Natural killer cell (primary cell): ENCODE measurements around the gene DDR1. TPM values are rescaled to one million over a fixed set of nuclear protein-coding genes. Genes with fewer than 3 reads are reported as not detected.

Experiments
- ATAC-seq, 3 donors: fragments of 150-1000 bp in 2 of 3; fragments of 200-7000 bp in 1 of 3; cut with Tn5 transposase; 1 replicate in 1 of 3; 2 replicates in 2 of 3; pipeline ENCODE4 v1.10.0; 2021; ENCODE audit warnings: mild to moderate bottlenecking in 2 of 3, moderate library complexity in 2 of 3
- DNase-seq, 2 donors: peaks; one replicate each; pipeline versions ENCODE4 v3.0.0 to v3.0.0-alpha.2; 2013 to 2021; ENCODE audit warnings: mixed read lengths in 1 of 2
- H3K27ac ChIP-seq: one replicate; pipeline ENCODE4 v1.5.1; 2013; ENCODE audit warnings: mild to moderate bottlenecking, low read length
- H3K27me3 ChIP-seq: one replicate; pipeline ENCODE4 v1.6.1; 2013; ENCODE audit warnings: low read length; ENCODE audit not compliant: control insufficient read depth, insufficient read depth
- H3K36me3 ChIP-seq: one replicate; pipeline ENCODE4 v1.6.1; 2013; ENCODE audit warnings: low read length; ENCODE audit not compliant: control insufficient read depth, insufficient read depth
- H3K4me1 ChIP-seq: one replicate; pipeline ENCODE4 v1.6.1; 2013; ENCODE audit warnings: low read length; ENCODE audit not compliant: control insufficient read depth, insufficient read depth
- H3K4me3 ChIP-seq: one replicate; pipeline ENCODE4 v1.5.1; 2013; ENCODE audit warnings: low read length
- H3K9me3 ChIP-seq: one replicate; pipeline ENCODE4 v1.6.1; 2013; ENCODE audit warnings: low read length; ENCODE audit not compliant: control insufficient read depth, insufficient read depth
- H3K27ac Mint-ChIP-seq, 2 donors: one replicate each; pipeline ENCODE4 v1.8.0; 2022; ENCODE audit warnings: mild to moderate bottlenecking in 2 of 2, mixed read lengths in 2 of 2, moderate library complexity in 1 of 2
- H3K27me3 Mint-ChIP-seq, 2 donors: one replicate each; pipeline ENCODE4 v1.8.0; 2022; ENCODE audit warnings: low read depth in 2 of 2, mixed read lengths in 2 of 2
- H3K36me3 Mint-ChIP-seq: one replicate; pipeline ENCODE4 v1.8.0; 2022; ENCODE audit warnings: mixed read lengths
- H3K4me1 Mint-ChIP-seq, 2 donors: one replicate each; pipeline ENCODE4 v1.8.0; 2022; ENCODE audit warnings: mixed read lengths in 2 of 2
- H3K4me3 Mint-ChIP-seq: one replicate; pipeline ENCODE4 v1.8.0; 2022; ENCODE audit warnings: mild to moderate bottlenecking, moderate library complexity, mixed read lengths
- H3K9me3 Mint-ChIP-seq, 2 donors: one replicate each; pipeline ENCODE4 v1.8.0; 2022; ENCODE audit warnings: mixed read lengths in 2 of 2
- WGBS: methylation state at CpG from one replicate; pipeline ENCODE4 v1.1.7; 2013; ENCODE audit warnings: missing lambda C conversion rate; ENCODE audit not compliant: insufficient coverage; 5-methylcytosine and 5-hydroxymethylcytosine counted together
- intact Hi-C: fragments of 100-400 bp; cut with micrococcal nuclease; formaldehyde crosslinking; loops from one replicate; pipeline ENCODE4 v1.14.2; 2022
- total RNA-seq, 4 donors: library from RNA; stranded (reverse); fragments of 120-200 nt in 1 of 4; gene quantifications; one replicate each; pipeline versions ENCODE4 v1.2.3 to v1.2.4, GENCODE V29; 2013 to 2022
- TF ChIP-seq, protein P1 (sequence below): fragments of 200-600 bp; IDR thresholded peaks from one replicate; pipeline ENCODE4 v1.8.0; 2022; ENCODE audit warnings: antibody characterized with exemption

Gene DDR1
- total RNA-seq, 3 donors from 2014 or later (not counting 1 experiment from before 2014, with no cell fraction given), result 2.6 to 7.4 (median 5.2) TPM

DNA sequence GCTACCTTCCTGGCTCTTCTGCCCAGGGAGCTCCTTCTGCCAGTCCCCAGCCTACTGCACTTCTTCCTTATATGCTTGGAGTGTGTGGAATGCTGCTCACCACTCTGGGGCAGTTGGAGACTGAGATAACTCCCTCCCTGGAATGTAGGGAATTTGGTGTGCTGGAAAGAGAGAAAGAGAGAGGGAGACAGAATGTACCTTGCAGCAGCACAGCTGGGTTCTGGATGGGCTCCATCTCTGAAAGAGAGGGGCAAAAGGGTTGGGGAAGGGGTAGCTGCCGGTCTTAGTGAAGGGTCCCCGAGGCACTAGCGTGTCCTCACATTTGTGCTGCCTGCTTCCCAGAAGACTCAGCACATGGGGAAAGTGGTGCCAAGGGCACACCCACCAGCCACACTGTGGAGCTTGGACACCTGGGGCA is 40.2 kb upstream of the DDR1 start:
- H3K4me1 Mint-ChIP-seq, result peaks cover 21 to 34% of the 10 kb centered on the region in 2 donors
- H3K36me3 ChIP-seq, result no peaks in the 10 kb centered on the region
- H3K36me3 Mint-ChIP-seq, result no peaks in the 10 kb centered on the region
- H3K4me3 Mint-ChIP-seq, result no peak overlapping the region
- peaks cover 8 to 20% of the 10 kb centered on the region in 2 donors for H3K27me3 Mint-ChIP-seq
- no peak for DNase-seq
- peaks cover 6% of the 10 kb centered on the region for H3K27me3 ChIP-seq
- H3K4me3 ChIP-seq, result no peak overlapping the region
- no peaks in the 10 kb centered on the region for H3K9me3 ChIP-seq
- H3K27ac Mint-ChIP-seq, result no peak overlapping the region
- no peaks in the 10 kb centered on the region for H3K9me3 Mint-ChIP-seq
- TF ChIP-seq, protein P1, sequence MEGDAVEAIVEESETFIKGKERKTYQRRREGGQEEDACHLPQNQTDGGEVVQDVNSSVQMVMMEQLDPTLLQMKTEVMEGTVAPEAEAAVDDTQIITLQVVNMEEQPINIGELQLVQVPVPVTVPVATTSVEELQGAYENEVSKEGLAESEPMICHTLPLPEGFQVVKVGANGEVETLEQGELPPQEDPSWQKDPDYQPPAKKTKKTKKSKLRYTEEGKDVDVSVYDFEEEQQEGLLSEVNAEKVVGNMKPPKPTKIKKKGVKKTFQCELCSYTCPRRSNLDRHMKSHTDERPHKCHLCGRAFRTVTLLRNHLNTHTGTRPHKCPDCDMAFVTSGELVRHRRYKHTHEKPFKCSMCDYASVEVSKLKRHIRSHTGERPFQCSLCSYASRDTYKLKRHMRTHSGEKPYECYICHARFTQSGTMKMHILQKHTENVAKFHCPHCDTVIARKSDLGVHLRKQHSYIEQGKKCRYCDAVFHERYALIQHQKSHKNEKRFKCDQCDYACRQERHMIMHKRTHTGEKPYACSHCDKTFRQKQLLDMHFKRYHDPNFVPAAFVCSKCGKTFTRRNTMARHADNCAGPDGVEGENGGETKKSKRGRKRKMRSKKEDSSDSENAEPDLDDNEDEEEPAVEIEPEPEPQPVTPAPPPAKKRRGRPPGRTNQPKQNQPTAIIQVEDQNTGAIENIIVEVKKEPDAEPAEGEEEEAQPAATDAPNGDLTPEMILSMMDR, result no peak
- H3K4me1 ChIP-seq, result peaks cover 42% of the 10 kb centered on the region
- no peak overlapping the region for H3K27ac ChIP-seq
- WGBS, result 98% methylated on average over 3 of the region's 3 CpGs
- intact Hi-C loops, result no loop called here
- no peak for ATAC-seq

DNA sequence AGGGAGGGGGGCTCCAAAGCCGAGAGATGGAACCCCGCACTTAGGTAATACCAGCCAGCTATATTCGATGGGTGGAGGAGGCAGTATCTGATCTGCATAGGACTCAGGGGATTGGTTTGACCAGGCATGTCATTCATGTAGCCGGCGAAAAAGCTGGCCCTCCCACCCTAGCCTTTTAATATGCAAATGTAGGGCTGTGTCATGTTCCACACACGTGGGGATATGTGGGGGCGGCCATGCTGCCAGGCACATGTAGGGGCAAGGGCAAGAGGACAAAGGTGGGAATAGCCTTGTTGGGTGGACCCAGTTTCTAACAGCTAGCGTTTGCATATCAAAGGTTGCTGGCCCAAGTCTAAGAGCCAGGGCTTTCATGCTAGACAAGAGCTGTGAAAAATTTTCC is 39.1 kb upstream of the DDR1 start:
- 88% methylated on average over 8 of the region's 8 CpGs for WGBS
- Mint-ChIP-seq H3K4me1 (peaks cover 21 to 34% of the 10 kb centered on the region in 2 donors), H3K9me3 (no peaks in the 10 kb centered on the region), H3K4me3 (no peak overlapping the region), H3K27me3 (peaks cover 16 to 20% of the 10 kb centered on the region in 2 donors), H3K36me3 (no peaks in the 10 kb centered on the region), H3K27ac (no peak overlapping the region)
- TF ChIP-seq, protein P1, result no peak
- peaks cover 42% of the 10 kb centered on the region for H3K4me1 ChIP-seq
- no peak overlapping the region for H3K4me3 ChIP-seq
- intact Hi-C loops, result no loop called here
- H3K27ac ChIP-seq, result no peak overlapping the region
- peaks cover 6% of the 10 kb centered on the region for H3K27me3 ChIP-seq
- DNase-seq (no peak), ATAC-seq (no peak)
- H3K36me3 ChIP-seq, result no peaks in the 10 kb centered on the region
- H3K9me3 ChIP-seq, result no peaks in the 10 kb centered on the region

DNA sequence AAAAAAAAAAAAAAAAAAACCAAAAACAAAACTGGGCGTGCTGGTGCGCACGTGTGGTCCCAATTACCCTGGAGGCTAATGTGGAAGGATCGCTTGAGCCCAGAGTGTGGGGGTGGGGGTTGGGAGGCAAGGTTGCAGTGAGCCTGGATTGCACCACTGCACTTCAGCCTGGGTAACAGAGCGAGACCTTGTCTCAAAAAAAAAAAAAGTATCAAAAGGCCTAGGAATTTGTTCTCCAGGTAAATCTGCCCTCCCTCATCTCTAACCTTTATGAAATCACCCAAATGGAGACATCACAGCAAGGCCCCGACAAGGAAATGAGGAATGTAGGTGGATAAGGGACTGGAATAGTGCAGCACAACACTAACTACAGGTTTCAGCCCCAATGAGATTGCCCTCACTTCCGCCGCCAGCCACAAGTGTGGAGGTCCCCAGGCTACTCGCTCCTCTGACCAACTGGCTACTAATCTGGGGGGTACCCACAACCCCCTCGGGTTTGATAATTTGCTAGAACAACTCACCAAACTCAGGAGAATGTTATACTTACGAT is 36.8 kb upstream of the DDR1 start:
- H3K27ac Mint-ChIP-seq, result no peak overlapping the region
- H3K27me3 Mint-ChIP-seq, result peaks cover 19 to 20% of the 10 kb centered on the region in 2 donors
- ATAC-seq, result no peak
- Histone ChIP-seq H3K27me3 (peaks cover 6% of the 10 kb centered on the region), H3K36me3 (no peaks in the 10 kb centered on the region), H3K4me1 (peaks cover 19% of the 10 kb centered on the region), H3K9me3 (peaks cover 9% of the 10 kb centered on the region), H3K4me3 (no peak overlapping the region), H3K27ac (no peak overlapping the region)
- peaks cover 6% of the 10 kb centered on the region for H3K36me3 Mint-ChIP-seq
- TF ChIP-seq, protein P1, result no peak
- 86% methylated on average over 10 of the region's 11 CpGs for WGBS
- intact Hi-C loops, result no loop called here
- no peak overlapping the region for H3K4me3 Mint-ChIP-seq
- H3K9me3 Mint-ChIP-seq, result no peaks in the 10 kb centered on the region
- peaks cover 6 to 17% of the 10 kb centered on the region in 2 donors for H3K4me1 Mint-ChIP-seq
- DNase-seq, result no peak

DNA sequence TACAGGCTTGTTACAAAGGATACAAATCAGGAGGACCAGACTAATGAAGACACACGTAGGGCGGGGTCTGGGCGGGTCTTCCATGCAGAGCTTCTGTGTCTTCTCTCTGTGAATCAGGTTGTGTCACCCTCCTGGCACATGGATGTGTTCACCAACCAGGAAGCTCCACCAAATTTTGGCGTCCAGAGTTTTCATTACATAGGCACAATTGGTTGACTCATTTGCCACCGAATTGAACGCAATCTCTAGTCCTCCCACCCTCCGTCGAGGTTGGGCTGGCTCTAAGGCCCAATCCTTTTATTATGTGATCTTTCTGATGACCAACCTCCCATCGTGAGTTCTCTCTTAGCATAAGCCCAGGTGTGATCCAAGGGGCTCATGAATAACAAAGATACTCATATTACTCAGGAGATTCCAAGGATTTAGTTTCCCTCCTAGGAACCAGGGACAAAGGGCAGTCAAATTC is 36.3 kb upstream of the DDR1 start:
- peaks cover 19 to 20% of the 10 kb centered on the region in 2 donors for H3K27me3 Mint-ChIP-seq
- peaks cover 6 to 12% of the 10 kb centered on the region in 2 donors for H3K4me1 Mint-ChIP-seq
- TF ChIP-seq, protein P1, result no peak
- intact Hi-C loops, result no loop called here
- H3K4me3 ChIP-seq, result no peak overlapping the region
- H3K9me3 ChIP-seq, result peaks cover 9% of the 10 kb centered on the region
- DNase-seq (no peak), ATAC-seq (no peak)
- H3K4me1 ChIP-seq, result peaks cover 14% of the 10 kb centered on the region
- H3K4me3 Mint-ChIP-seq, result no peak overlapping the region
- no peak overlapping the region for H3K27ac ChIP-seq
- peaks cover 6% of the 10 kb centered on the region for H3K36me3 Mint-ChIP-seq
- H3K27ac Mint-ChIP-seq, result no peak overlapping the region
- WGBS, result 86% methylated on average over 9 of the region's 9 CpGs
- peaks cover 6% of the 10 kb centered on the region for H3K27me3 ChIP-seq
- no peaks in the 10 kb centered on the region for H3K36me3 ChIP-seq
- H3K9me3 Mint-ChIP-seq, result no peaks in the 10 kb centered on the region
